ENCODE results near the gene PSMC3.

PSMC3 gene

DNA sequence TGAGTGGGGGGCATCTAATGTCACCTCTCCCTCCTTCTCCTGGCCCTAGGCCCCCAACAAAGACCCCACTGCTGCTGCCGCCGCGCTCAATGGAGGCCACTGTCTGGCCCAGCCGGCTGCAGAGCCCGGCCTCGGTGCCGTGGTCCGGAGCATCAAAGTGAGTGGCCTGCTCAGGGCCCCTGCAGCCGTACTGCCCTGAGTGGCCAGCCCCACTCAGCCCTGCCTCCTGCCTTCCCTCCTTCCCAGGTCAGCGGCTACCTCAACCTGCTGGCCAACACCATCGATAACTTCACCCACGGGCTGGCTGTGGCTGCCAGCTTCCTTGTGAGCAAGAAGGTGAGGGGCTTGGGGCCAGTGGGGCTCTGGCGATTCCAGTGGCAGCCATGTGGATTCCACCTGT, 12.9 kb downstream of the PSMC3 start:
- no peak for DNase-seq (ENCODE audit: low read depth)

DNA sequence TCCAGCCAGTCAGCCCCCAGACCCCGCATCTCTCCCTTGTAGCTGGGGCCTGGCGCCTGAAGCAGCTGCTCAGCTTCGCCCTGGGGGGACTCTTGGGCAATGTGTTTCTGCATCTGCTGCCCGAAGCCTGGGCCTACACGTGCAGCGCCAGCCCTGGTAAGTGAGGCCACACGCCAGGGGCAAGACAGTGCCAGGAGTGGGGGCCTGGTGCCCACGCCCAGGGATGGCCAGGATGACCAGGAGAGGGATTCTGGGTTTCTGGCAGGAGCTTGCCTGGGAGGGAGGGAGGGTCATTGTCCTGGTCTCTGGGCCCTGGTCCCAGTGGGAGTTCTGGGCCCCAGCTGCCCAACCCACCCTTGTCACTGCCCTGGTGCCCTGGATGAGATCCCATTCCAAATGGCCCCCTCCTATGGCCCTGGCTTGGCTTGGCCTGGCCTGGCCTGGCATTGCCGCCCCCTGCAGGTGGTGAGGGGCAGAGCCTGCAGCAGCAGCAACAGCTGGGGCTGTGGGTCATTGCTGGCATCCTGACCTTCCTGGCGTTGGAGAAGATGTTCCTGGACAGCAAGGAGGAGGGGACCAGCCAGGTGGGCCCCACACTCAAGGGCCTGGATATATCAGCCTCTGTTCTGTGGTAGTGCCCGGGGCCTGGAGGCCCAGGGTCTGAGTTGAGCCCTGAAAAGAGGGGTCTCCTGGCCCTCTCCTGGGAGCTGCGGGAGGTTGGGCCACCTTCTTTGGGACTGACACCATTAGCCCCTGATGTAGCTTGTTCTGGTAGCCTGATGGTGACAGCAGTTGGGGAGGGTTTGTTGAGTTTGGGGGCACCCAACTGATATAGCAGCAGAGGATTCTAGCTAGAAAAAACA, 14.1 kb downstream of the PSMC3 start:
- no peak for DNase-seq (ENCODE audit: low read depth)

DNA sequence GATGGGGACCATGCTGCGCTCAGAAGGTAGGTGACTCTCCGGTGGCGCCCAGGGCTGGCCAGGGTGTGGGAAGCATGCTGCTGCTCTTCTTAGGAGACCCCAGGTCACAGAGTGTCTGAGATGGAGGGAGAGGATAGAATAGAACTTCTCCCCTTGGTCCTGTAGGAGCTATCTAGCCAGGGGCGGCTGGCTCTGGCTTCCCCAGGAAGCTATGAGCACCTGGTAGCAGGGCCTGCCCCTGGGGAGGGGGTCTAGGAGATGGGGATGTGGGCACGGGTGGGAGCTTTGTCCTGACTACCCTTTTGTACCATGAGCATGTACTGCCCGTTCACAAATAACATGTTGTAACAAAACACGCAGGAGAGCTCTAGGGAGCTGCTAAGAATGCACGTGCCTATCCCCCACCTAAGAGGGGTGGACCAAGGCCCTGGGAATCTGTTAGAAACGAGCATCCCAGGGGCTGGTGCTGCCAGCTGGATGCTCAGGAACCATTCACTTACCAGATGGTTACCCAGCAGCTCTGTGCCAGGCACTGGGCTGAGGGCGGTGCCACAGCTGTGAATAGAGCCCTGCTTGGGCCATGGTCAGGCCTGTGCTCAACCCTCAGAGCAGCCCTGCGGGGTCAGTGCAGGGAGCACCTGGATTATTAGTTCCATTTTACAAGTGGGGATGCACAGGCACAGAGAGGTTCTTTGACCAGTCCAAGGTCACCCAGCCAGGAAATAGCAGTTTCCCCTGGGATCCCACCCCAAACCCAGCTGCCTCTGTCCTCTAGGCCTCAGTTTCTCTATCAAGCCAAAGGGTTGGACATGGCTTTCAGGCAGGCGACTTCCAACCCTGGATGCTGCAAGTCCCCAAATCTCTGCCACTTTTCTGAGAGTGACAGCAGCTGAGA, 15.6 kb downstream of the PSMC3 start:
- DNase-seq (ENCODE audit: low read depth): no peak

DNA sequence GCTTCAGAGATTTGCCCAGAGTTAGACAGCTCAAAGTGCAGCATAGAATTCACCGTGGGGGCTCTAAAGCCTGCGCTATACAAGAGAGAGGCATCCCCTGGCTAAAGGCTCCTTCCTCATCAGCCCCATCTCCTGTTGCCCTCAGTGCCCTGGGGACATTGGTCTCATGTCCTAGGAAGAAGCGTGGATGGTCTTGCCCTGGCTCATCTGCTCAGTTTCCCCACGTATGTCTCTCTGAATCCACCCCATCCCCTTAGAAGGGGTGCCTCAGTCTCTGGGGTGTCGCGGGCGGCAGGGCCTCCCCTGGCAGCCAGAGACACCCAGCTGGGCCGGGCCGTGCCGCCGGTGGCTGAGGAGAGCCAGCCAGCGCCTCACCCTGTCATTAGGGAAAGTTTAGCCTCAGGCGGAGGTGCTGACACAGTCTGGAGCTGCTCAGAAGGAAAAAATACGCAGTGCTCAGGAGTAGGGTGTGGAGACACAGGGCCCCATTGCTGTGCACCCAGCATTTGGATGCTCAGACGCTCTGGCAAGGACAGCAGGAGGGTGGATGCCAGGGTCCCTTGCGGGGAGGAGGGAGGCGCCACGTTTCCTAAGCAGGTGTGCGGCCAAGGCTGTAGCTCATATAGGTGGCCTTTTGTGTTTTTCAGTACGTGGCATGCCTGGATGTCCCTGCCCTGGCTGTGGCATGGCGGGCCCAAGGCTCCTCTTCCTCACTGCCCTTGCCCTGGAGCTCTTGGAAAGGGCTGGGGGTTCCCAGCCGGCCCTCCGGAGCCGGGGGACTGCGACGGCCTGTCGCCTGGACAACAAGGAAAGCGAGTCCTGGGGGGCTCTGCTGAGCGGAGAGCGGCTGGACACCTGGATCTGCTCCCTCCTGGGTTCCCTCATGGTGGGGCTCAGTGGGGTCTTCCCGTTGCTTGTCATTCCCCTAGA, 16.5 kb downstream of the PSMC3 start:
- DNase-seq (ENCODE audit: low read depth): no peak

GRCh38 chr11:47408598-47409439, 17.4 kb downstream of the PSMC3 start:
- no peak for DNase-seq (ENCODE audit: low read depth)

GRCh38 chr11:47407746-47408590, 18.3 kb downstream of the PSMC3 start, which contains the start of gene SLC39A13:
Gene SLC39A13 (plus strand): TSS chr11:47408590. CDS start chr11:47410095, 1,505 bp downstream.
- peak; percentile 89 for DNase-seq (ENCODE audit: low read depth)

- no peak for DNase-seq (ENCODE audit: low read depth)
These were observed 19.1 kb downstream of the PSMC3 start for GRCh38 chr11:47406896-47407745.

DNA sequence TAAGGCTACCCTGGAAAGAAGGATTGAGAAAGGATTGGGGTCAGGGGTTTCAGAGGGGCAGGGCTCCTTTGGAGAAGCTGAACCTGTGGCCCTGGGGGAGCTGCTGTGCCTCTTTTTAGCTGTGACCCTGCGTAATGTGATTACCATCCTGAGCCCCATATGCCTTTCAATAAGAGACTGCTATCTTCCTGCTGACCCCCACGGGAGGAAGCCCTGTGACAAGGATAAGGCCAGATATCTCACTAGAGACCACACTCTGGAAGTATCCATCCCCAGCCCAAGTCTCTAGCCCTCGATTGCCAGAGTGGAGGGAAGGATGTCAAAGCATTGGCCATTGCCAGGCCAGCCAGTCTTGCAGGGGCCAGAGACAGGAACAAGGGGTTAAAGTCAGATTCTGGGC, 22.7 kb downstream of the PSMC3 start:
- no peak for DNase-seq (ENCODE audit: low read depth)

GRCh38 chr11:47403135-47403534, 23.1 kb downstream of the PSMC3 start:
- DNase-seq (ENCODE audit: low read depth): no peak

GRCh38 chr11:47400768-47401279, 25.4 kb downstream of the PSMC3 start:
- DNase-seq (ENCODE audit: low read depth): no peak

- no peak for DNase-seq (ENCODE audit: low read depth)
These were observed 26.1 kb downstream of the PSMC3 start for GRCh38 chr11:47399860-47400767.

DNA sequence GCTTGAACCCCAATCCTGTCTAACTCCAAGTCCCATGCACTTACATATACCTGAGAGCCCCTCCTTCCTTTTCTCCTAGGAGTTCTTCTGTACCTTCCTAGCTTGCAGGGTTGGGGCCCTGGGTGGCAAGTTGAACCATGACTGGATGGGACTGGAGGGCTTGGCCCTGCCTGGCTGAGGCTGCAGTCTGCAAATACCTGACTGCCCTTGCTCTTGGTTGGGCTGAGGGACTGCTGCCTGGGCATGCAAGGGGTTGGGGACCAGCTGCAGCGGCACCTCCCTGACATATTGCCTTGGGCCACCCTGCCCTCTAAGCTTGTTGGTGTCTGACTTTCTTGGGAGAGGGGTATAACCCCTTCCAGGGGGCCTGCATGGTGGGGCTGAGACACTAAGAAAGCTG, 27.7 kb downstream of the PSMC3 start:
- DNase-seq (ENCODE audit: low read depth): no peak

GRCh38 chr11:47398011-47398410, 28.2 kb downstream of the PSMC3 start:
- no peak for DNase-seq (ENCODE audit: low read depth)

DNA sequence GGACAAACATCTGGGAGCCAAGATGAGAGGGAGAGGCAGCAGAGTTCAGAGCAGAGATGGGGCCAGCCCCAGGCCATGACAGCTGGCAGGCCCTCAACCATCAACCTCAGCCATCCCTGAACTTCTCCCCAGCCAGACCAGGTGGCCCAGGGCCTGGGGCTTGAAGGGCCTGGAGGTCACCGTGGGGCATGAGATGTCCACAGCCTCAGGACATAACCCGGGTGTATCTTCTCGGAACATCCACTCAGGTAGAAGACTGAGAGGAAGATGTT, 30.3 kb downstream of the PSMC3 start:
- no peak for DNase-seq (ENCODE audit: low read depth)

DNA sequence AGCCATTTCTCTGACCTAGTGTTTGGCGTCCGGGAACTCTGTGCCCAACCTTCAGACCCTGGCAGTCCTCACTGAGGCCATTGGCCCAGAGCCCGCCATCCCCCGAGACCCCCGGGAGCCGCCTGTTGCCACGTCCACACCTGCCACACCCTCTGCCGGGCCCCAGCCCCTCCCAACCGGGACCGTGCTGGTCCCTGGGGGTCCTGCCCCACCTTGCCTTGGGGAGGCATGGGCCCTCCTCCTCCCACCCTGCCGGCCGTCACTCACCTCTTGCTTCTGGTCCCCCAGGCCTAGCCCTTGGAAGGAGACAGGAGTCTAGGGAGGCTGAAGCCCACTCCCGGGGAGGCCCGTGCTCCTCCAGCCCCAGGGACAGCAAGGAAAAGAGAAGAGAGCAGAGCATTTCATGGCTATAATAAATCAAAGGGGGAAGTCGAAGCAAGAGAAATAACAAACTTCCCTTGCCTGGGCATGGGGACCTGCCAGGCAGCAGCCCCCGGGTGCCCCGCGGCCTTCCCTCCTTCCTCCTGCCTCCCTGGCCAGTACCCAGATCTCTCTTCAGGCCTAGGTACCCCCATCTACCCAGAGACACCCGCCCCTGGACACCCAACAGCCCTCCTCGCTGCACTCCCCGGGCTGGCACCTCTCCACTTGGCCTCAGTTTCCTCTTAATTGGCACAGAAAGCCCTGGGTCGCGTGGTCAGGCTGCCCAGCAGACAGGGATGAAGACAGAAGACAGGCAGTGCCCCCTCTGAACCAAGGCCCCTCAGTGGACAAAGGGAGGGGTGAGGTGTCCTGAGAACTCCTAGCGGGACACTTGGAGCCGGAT, 30.8 kb downstream of the PSMC3 start:
- DNase-seq (ENCODE audit: low read depth): no peak

DNA sequence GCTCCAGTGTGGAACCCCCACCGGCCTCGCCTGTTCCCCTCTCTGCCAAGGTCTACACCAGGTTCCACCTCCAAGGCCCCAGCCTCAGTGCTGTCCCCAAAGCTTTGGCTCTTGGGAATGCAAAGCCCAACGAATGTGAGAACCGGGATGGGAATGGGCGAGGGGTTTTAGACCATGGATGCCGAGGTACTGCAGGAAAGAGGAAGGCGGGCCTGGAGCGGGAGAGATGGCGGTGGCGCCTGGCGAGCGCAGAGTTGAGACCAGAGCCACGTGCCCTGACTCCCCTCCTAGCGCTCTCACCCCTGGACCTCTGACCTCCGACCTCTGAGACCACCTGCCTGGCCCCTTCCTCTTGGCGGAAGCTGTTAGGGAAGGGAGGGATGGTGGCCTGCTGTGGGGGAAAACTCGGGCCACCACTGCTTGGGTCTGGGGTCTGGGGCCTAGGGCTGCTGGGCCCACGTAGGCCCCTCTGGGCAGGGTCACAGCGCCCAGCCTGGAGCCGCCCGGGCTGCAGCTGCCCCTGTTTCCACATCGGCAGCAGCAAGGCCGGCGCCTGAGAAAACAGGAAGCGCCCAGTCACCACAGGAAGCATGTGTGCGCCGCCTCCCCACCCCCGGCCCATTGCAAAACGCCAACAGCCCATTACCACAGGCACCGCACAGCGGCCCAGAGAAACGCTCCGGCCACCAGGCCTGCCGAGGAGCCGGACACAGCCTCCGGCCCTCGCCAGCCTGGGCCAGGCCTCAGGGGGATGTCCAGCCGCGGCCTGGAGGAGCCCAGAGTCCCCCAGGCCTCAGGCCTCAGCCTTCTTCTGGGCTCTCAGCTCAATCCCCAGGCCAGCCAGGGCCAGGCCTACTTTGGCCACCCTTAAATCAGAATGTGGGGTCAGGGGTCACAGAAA, 31.7 kb downstream of the PSMC3 start:
- DNase-seq (ENCODE audit: low read depth): no peak

Data from CMK (cell line).